Inflammatory macrophage (primary cell): ENCODE results near the gene KAT2B.
A peak's percentile ranks its signal among the peaks of the same experiment; 100 is the strongest.

Experiments used
- DNase-seq, 2 donors: peaks; one replicate each; pipeline ENCODE4 v3.0.0-alpha.2; 2020 to 2022

KAT2B gene

GRCh38 chr3:20066850-20067617 lies 26.8 kb downstream of the KAT2B start:
- DNase-seq: no peak

GRCh38 chr3:20068512-20069177 lies 28.4 kb downstream of the KAT2B start:
- DNase-seq: no peak

- no peak for DNase-seq
These were observed 28.9 kb downstream of the KAT2B start for GRCh38 chr3:20069178-20069532.

- DNase-seq: no peak
These were observed 30.9 kb downstream of the KAT2B start for GRCh38 chr3:20071175-20071574.

GRCh38 chr3:20072422-20072821 lies 32.2 kb downstream of the KAT2B start:
- no peak for DNase-seq

- DNase-seq: no peak
These were observed 32.8 kb downstream of the KAT2B start for GRCh38 chr3:20073068-20073467.

- DNase-seq: no peak
These were observed 33.4 kb downstream of the KAT2B start for GRCh38 chr3:20073683-20074082.

- no peak for DNase-seq
These were observed 34.2 kb downstream of the KAT2B start for GRCh38 chr3:20074226-20075063.

GRCh38 chr3:20075197-20075596 lies 35.0 kb downstream of the KAT2B start:
- DNase-seq: no peak

- DNase-seq: no peak
These were observed 36.2 kb downstream of the KAT2B start for GRCh38 chr3:20076296-20076997.

GRCh38 chr3:20077068-20077467 lies 36.8 kb downstream of the KAT2B start:
- no peak for DNase-seq

- DNase-seq: no peak
These were observed 38.0 kb downstream of the KAT2B start for GRCh38 chr3:20078194-20078714.

- no peak for DNase-seq
These were observed 39.4 kb downstream of the KAT2B start for GRCh38 chr3:20079621-20080020.

GRCh38 chr3:20080956-20081554 lies 40.8 kb downstream of the KAT2B start:
- DNase-seq: peak; percentile 14 to 29

- DNase-seq: no peak
These were observed 43.0 kb downstream of the KAT2B start for GRCh38 chr3:20083253-20083652.

GRCh38 chr3:20083953-20084352 lies 43.7 kb downstream of the KAT2B start:
- no peak for DNase-seq

- no peak for DNase-seq
These were observed 51.2 kb downstream of the KAT2B start for GRCh38 chr3:20091331-20092047.

GRCh38 chr3:20095470-20095869 lies 55.2 kb downstream of the KAT2B start:
- no peak for DNase-seq

GRCh38 chr3:20096135-20096685 lies 56.0 kb downstream of the KAT2B start:
- DNase-seq: no peak

- no peak for DNase-seq
These were observed 56.8 kb downstream of the KAT2B start for GRCh38 chr3:20097015-20097414.

- no peak for DNase-seq
These were observed 58.8 kb downstream of the KAT2B start for GRCh38 chr3:20099060-20099459.
